NB4 (cell line): ENCODE results near the gene SLC22A9.
"Not testable (repeated sequence)": the region's sequence is repeated elsewhere in the genome, so short reads cannot be mapped to it uniquely, and the experiment has no call there.

Experiments
- DNase-seq: peaks from one replicate; pipeline ENCODE4 v3.0.0; 2010; ENCODE audit warnings: low read depth
- H3K4me3 ChIP-seq: one replicate; pipeline ENCODE4 v1.5.1; 2011; ENCODE audit warnings: mild to moderate bottlenecking, low read depth, low read length, moderate library complexity
- CTCF ChIP-seq: IDR thresholded peaks from one replicate; pipeline ENCODE4 v1.5.1; 2012; ENCODE audit warnings: low read depth, low read length
- MAX ChIP-seq: IDR thresholded peaks from 2 replicates; pipeline ENCODE4 v1.6.1; 2011; ENCODE audit warnings: low read depth, low read length
- MYC ChIP-seq: IDR thresholded peaks from 2 replicates; pipeline ENCODE4 v1.6.1; 2011; ENCODE audit warnings: low read depth, low read length
- POLR2A ChIP-seq: IDR thresholded peaks from 2 replicates; pipeline ENCODE4 v1.6.1; 2011; ENCODE audit warnings: mild to moderate bottlenecking; ENCODE audit not compliant: insufficient read length; ENCODE audit errors: extremely low read depth

The SLC22A9 gene

GRCh38 chr11:63404161-63404935, 34.8 kb downstream of the SLC22A9 start:
- no peak for TF ChIP-seq MAX
- no peak for TF ChIP-seq CTCF
- no peak for TF ChIP-seq POLR2A
- TF ChIP-seq MYC, result no peak
- DNase-seq, result no peak
- H3K4me3 ChIP-seq, result no peak overlapping the region

- TF ChIP-seq POLR2A (no peak), CTCF (no peak), MYC (no peak), MAX (no peak)
- DNase-seq, result no peak
- H3K4me3 ChIP-seq, result no peak overlapping the region
Observed at GRCh38 chr11:63405114-63405513, 35.5 kb downstream of the SLC22A9 start.

- H3K4me3 ChIP-seq, result no peak overlapping the region
- DNase-seq, result no peak
- no peak for TF ChIP-seq CTCF
- TF ChIP-seq POLR2A, result no peak
- TF ChIP-seq MAX, result no peak
- no peak for TF ChIP-seq MYC
Observed at GRCh38 chr11:63406458-63406857, 36.9 kb downstream of the SLC22A9 start.

- DNase-seq, result no peak
- H3K4me3 ChIP-seq, result no peak overlapping the region
- no peak for TF ChIP-seq MYC
- no peak for TF ChIP-seq CTCF
- TF ChIP-seq MAX, result no peak
- TF ChIP-seq POLR2A, result no peak
Observed at GRCh38 chr11:63417174-63417852, 47.7 kb downstream of the SLC22A9 start.

GRCh38 chr11:63427971-63428508, 58.5 kb downstream of the SLC22A9 start:
- TF ChIP-seq POLR2A (no peak), MYC (no peak), CTCF (no peak), MAX (no peak)
- DNase-seq, result peak; percentile 14
- H3K4me3 ChIP-seq, result no peak overlapping the region

- H3K4me3 ChIP-seq, DNase-seq: not testable (repeated sequence)
Observed at GRCh38 chr11:63430731-63431130, 61.1 kb downstream of the SLC22A9 start.

- H3K4me3 ChIP-seq, DNase-seq: not testable (repeated sequence)
Observed at GRCh38 chr11:63435351-63435750, 65.8 kb downstream of the SLC22A9 start.

- DNase-seq, H3K4me3 ChIP-seq: not testable (repeated sequence)
Observed at GRCh38 chr11:63435831-63436230, 66.2 kb downstream of the SLC22A9 start.
